ENCODE results near the gene LETMD1. TPM values are rescaled to one million over a fixed set of nuclear protein-coding genes. Genes with fewer than 3 reads are reported as not detected.
"Not testable (repeated sequence)": the region's sequence is repeated elsewhere in the genome, so short reads cannot be mapped to it uniquely, and the experiment has no call there.

LETMD1 gene
- total RNA-seq, 1 donor = 81.9 TPM

DNA sequence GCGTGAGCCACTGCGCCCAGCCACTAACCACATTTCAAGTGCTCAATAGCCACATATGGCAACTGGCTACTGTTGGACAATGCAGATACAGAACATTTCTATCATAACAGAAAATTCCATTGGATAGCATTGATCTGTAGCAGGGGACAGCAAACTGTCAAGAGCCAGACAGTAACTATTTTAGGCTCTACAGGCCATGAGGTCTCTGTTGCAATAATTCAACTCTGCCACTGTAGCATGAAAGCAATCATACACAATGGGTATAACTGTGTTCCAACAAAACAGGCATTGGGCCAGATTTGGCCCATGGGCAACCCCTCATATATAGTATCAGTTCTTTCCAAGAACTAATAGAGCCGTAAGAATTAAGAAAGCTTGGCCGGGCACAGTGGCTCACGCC, 27.3 kb downstream of the LETMD1 start:
- DNase-seq (ENCODE audit: low read depth in 2 of 3, low spot score in 2 of 3) = no peak

DNA sequence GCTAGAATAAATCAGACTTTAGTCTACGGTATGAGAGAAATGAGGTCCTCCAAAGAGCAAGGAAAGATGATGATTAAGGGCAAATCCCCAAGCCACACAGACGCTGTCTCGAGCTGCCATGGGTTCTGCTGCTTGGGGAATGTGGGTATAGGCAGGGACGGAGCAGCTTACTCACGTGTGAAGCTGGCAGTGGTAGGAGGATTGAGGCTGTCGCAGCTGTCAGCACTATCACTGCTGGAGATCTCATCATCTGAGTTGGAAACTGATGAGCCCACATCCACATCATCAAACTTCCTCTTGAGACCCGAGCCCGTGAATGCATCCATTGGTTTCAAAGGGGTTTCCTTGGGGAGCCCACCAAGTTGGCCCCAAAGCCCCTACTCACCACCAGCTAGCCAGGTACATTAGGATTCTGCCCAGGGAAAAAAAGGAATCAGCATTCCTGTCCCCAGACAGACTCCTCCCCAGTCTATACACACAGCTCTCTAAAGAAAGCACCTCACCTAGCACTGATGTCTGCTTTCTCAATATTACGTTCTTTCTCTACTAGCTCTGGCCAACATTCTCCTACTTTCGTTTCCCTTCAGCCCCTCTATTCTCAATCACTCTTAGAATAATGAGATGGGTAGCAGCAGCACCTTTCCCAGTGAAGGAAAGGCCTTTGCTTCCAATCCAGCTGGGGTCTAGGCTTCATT, 28.3 kb downstream of the LETMD1 start:
- DNase-seq (ENCODE audit: low read depth in 2 of 3, low spot score in 2 of 3) = no peak

DNA sequence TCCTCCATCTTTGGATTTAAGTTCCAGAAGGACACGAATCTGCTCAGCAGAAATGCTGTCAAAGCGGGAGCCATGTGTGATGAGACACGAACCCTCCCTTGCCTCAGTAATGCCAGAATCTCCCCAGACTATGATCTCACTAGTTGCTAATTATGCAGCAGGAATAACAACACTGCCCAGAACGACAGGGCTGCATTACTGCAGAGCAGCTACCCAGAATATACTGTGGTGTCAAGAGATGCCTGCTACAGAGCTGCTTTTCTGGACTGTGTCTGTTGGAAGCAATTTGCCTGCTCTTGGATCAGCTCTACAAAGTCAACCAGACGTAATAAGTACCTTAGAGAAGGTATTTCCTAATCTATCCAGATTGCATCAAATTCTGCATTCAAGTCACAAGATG, 29.8 kb downstream of the LETMD1 start:
- no peak for DNase-seq (ENCODE audit: low read depth in 2 of 3, low spot score in 2 of 3)

DNA sequence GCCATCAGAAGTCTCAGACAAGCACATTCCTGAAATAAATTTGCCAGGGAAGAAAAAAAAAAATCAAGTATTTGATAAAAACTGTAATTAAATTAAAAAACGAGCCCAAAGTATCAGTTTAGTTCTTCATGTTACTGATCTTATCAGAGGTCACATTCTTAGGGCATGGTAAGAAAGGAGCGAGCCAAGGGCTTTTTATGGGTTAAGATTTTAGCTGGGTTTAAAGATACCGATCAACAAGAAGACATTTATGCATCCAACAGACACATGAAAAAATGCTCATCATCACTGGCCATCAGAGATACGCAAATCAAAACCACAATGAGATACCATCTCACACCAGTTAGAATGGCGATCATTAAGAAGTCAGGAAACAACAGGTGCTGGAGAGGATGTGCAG, 30.2 kb downstream of the LETMD1 start:
- DNase-seq (ENCODE audit: low read depth in 2 of 3, low spot score in 2 of 3) = not testable (repeated sequence)

DNA sequence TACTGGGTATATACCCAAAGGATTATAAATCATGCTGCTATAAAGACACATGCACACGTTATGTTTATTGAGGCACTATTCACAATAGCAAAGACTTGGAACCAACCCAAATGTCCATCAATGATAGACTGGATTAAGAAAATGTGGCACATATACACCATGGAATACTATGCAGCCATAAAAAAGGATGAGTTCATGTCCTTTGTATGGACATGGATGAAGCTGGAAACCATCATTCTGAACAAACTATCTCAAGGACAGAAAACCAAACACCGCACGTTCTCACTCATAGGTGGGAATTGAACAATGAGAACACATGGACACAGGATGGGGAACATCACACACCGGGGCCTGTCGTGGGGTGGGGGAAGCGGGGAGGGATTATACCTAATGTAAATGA, 30.7 kb downstream of the LETMD1 start:
- DNase-seq (ENCODE audit: low read depth in 2 of 3, low spot score in 2 of 3) = not testable (repeated sequence)

DNA sequence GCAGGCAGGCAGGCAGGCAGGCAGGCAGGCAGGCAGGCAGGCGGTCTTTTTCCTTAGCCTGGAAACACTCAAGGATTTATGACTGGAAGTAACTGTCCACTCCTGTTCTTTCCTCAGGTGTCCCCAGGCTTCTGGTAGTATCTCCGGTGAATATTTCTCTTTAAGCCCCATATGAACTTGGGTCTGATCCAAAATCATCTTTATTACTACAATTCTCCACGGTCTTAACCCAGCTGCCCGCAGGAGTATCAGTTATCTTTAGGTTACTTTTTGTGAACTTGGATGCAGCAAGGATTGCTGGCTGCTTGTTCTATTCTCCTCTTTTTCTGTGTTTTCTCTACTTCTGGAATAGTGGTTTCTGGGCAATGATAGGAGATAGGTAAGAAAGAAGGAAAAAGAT, 32.0 kb downstream of the LETMD1 start:
- no peak for DNase-seq (ENCODE audit: low read depth in 2 of 3, low spot score in 2 of 3)

DNA sequence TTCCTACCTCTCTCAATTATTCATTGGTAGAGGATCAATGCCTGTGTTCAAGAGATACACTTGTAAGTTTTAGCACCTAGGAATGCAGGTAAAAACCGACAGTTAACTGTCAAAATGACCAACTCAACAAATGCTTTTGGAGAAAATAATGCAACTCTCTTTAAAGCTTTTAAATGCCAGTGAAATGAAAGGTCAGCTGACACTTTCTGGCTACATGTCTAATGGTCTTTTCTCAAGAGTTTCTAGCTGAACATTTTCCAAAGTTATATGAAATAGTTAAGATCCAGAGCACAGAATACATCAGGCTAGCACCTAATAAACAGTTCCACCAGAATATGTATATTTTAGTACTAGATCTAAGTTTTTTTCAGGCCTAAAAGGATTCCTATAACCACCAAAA, 33.3 kb downstream of the LETMD1 start:
- no peak for DNase-seq (ENCODE audit: low read depth in 2 of 3, low spot score in 2 of 3)

DNA sequence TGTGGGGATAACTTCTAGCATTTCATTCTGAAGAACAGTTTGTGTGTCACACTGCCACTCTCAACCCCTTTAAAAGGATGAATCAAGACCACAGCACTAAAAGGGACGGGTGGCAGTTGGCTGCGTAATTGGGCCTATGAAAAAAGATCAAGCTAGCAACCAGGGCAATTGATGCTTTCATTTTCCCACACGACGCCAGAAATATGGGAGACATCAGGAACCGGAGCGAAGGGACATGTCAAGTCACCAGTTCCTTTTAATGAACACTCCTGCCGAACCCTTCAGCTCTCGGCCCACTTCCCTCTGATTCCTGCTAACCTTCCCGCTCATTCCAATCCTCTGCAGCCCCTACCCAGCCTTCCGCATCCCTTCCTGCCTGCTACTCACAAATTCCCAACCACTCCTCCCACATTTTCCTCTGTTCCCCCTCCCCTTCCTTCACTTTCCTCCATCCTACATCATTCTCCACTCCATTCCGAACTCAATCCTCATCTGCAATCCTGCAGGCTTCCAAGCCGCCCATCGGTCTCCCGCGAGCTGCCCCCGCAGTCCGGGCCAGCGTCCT, 34.5 kb downstream of the LETMD1 start:
- DNase-seq (ENCODE audit: low read depth in 2 of 3, low spot score in 2 of 3) = peak; percentile 6 to 31 (median 22)

DNA sequence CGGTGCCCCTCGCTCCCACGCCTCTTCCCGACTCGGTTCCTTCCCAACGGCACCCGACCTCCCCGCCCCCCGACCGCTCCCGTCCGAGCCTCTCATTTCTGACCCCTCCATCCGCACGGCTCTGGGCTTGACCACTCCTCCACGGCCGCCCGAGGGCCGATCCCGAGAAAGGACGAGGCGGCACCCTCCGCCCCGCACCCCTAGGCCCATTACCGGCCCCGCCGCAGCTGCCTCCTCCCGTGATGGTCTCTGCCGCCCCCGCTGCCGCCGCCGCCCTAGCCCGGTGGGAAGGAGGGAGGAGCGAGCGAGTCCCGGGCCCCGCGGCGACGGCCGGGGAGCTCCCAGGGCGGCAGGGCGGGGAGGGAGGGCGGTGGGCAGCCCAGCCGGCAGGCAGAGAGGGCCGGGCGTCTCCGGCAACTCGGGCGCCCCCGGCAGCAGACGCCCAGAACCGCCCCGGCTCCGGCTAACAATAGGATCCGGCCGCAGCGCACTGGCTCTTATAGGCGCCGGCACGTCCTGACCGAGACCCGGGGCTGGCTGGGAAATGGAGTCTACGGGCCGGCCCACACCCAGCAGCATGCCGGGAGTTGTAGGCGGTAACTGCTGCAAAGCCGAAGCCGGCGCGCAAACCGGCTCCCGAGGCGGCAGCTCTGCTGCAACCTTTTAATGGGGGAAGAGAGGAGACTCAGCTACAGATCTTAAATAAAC, 35.2 kb downstream of the LETMD1 start, which contains the start of gene CSRNP2:
TSS of gene CSRNP2 (minus strand) at position 471 of the 708 bp plus-strand sequence. CDS start 7,035 bp downstream, outside the sequence.
- peak; percentile 90 to 96 (median 94) for DNase-seq (ENCODE audit: low read depth in 2 of 3, low spot score in 2 of 3)

DNA sequence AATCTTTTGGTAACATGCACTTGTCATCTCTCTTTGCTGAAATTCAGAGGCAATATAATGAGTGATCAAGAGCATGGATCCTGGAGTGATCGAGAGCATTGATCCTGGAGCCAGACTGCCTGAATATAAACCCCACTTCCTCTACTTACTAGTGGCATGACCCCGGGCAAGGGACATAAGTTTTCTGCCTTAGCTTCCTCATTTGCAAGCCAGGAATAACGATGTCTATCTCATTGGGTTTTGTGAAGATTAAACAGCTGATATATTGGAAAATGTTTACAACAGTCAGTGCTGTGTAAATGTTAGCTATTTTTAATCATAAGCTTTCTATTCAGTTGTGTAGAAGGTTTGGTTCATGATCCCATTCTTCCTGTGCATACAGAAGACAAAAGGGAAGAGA, 37.6 kb downstream of the LETMD1 start:
- peak in 1 of 3 donors; percentile 4 for DNase-seq (ENCODE audit: low read depth in 2 of 3, low spot score in 2 of 3)

DNA sequence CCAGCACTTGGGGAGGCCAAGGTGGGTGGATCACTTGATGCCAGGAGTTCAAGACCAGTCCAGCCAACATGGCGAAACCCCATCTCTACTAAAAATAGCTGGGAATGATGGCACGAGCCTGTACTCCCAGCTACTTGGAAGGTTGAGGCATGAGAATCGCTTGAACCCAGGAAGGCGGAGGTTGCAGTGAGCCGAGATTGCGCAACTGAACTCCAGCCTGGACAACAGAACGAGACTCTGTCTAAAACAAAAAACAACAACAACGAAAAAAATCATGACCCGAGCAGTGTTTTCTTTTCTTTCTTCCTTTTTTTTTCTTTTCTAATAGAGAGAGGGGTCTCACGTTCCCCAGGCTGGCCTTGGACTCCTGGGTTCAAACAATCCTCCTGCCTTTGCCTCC, 38.8 kb downstream of the LETMD1 start:
- no peak for DNase-seq (ENCODE audit: low read depth in 2 of 3, low spot score in 2 of 3)

DNA sequence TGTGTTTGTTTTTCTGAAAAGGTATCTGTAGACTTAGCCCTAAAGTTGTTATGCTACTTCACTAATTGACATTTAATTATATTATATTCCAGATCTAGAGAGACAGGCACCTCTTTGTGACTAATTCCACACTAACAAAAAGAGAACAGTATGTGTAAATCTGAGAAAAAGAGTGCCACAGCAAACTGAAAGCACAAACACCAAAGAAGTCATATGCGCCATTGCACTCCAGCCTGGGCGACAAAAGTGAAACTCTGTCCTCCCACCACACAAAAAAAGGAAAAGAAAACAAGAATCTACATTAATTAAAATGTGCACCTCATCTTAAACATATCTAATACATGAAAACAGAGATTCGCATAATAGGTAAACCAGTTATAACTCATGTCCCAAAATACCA, 39.7 kb downstream of the LETMD1 start:
- DNase-seq (ENCODE audit: low read depth in 2 of 3, low spot score in 2 of 3) = no peak

DNA sequence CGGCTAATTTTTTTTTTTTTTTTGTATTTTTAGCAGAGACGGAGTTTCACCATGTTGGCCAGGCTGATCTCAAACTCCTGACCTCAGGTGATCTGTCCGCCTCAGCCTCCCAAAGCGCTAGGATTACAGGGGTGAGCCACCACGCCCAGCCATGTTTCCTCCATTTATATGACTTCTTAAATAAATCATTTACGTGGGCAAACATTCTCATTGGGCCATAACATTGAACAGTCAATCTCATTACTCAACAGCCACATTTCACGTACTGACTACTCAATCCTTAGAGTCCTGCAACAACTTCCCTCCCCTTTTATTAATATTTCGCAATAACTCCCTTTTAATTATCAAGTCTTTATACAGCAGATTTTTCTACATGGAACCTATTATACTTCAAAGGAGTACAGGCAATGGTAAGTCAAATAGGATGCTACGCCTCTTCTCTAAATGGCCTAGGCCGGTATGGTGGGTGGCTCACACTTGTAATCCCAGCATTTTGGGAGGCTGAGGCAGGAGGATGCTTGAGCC, 42.6 kb downstream of the LETMD1 start:
- no peak for DNase-seq (ENCODE audit: low read depth in 2 of 3, low spot score in 2 of 3)

DNA sequence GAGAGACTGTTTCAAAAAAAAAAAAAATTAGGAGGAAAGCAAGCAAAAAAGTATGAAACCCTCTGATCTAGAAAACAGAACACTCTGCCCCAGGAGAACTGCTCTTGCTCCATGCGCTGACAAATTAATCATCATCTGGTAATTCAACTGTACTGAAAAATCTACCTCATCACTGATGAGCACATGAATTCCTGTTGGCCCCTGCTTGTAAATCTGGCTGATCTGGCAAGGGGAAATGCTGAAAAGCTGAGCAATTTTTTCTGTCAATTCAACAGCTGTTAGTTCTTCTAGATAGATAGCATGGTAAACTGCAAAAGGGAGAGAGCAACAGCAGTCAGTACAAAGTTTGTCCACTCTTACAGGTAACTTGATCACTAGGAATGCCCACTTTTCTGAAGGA, 50.5 kb downstream of the LETMD1 start:
- DNase-seq (ENCODE audit: low read depth in 2 of 3, low spot score in 2 of 3) = no peak

DNA sequence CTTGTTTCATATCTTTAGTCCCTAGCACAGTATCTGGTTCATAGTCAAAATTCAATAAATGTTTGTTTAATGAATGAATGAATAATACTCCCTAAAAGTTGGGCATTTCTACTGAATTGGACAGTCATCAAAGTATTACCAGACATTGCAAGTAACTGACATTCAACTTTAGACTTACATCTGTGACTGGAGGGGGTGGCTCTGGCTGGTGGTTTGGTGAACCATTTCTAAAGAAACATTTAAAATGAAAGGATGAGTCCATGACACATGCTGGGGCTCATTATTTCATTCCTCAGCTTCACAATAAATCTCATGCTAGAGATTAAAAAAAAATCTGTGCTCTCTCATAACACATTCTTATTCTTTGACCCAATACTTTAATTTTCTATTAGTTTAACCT, 55.9 kb downstream of the LETMD1 start:
- no peak for DNase-seq (ENCODE audit: low read depth in 2 of 3, low spot score in 2 of 3)

DNA sequence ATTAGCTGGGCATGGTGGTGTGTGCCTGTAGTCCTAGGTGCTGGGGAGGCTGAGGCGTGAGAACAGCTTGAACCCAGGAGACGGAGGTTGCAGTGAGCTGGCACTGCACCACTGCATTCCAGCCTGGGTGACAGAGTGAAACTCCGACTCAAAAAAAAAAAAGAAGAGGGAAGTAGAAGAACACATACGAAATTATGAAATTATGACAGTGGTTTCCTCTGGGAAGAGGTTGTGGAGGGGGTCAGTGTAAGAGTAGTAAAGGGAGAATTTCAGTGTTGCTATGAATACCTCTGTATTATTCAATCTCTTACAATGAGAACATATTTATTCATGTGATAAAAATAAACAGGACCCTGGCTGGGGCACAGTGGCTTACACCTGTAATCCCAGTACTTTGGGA, 60.0 kb downstream of the LETMD1 start:
- no peak for DNase-seq (ENCODE audit: low read depth in 2 of 3, low spot score in 2 of 3)

Small RNA genes within 50 kb of the gene (small RNA-seq; reads per million reads assigned to genes)
- gene RNU6-1273P (not detected), gene RNU6-87P (not detected)

Other genes starting within 250 kb of the LETMD1 start
- gene TMPRSS12, start 205.4 kb upstream of the LETMD1 start, total RNA-seq = not detected
- not detected for gene HIGD1C, start 95.8 kb upstream of the LETMD1 start, total RNA-seq
- gene SLC11A2, start 21.9 kb upstream of the LETMD1 start, total RNA-seq = 51.4 TPM
- gene CSRNP2, start 35.3 kb downstream of the LETMD1 start, total RNA-seq = 7.3 TPM
- gene TFCP2, start 124.8 kb downstream of the LETMD1 start, total RNA-seq = 10.8 TPM
- gene POU6F1, start 169.7 kb downstream of the LETMD1 start, total RNA-seq = 3.2 TPM
- 378 TPM for gene DAZAP2, start 190.5 kb downstream of the LETMD1 start, total RNA-seq
- gene SMAGP, start 222.1 kb downstream of the LETMD1 start, total RNA-seq = 2.4 TPM